C4-2B (cell line): ENCODE results near the gene OSM.

ENCODE experiments used
- CTCF ChIP-seq: fragments of 450-650 bp; conservative IDR thresholded peaks from 2 replicates; pipeline ENCODE4 v1.5.1; 2017; ENCODE audit warnings: mild to moderate bottlenecking
- ZFX ChIP-seq: fragments of 450-650 bp; IDR thresholded peaks from 2 replicates; pipeline ENCODE4 v1.6.1; 2017

GRCh38 chr22:30310881-30311771 is 44.5 kb upstream of the OSM start:
- no peak for TF ChIP-seq CTCF
- TF ChIP-seq ZFX: no peak
